Body of pancreas (tissue), 4 donors: ENCODE results near the gene CCR9. TPM values are rescaled to one million over a fixed set of nuclear protein-coding genes. Genes with fewer than 3 reads are reported as not detected.

Source experiments
- ATAC-seq: fragments of 150-250 bp; one replicate; pipeline ENCODE4 v1.9.1; 2016
- DNase-seq, 4 donors: peaks; one replicate each; pipeline ENCODE4 v3.0.0-alpha.2; 2019
- H3K27ac ChIP-seq, 4 donors: fragments of 200-600 bp; sonication (generic); 1 replicate in 3 of 4; 2 replicates in 1 of 4; pipeline versions ENCODE4 v1.5.1 to v1.6.1; 2016 to 2019; ENCODE audit warnings: mild to moderate bottlenecking in 1 of 4, mixed read lengths in 1 of 4, moderate library complexity in 1 of 4
- H3K27me3 ChIP-seq, 2 donors: fragments of 200-600 bp; sonication (generic); one replicate each; pipeline ENCODE4 v1.6.0; 2016; ENCODE audit warnings: mild to moderate bottlenecking in 1 of 2
- H3K36me3 ChIP-seq, 2 donors: fragments of 200-600 bp; sonication (generic); replicated peaks in 1 of 2; 2 replicates each; pipeline ENCODE4 v1.5.1; 2016; ENCODE audit warnings: low read depth in 2 of 2; ENCODE audit not compliant: insufficient read depth in 1 of 2
- H3K4me1 ChIP-seq: fragments of 200-600 bp; sonication (generic); one replicate; pipeline ENCODE4 v1.6.0; 2016
- H3K4me3 ChIP-seq, 2 donors: fragments of 200-600 bp; sonication (generic); 1 replicate in 1 of 2; 2 replicates in 1 of 2; pipeline ENCODE4 v1.5.1; 2016 to 2019
- H3K9me3 ChIP-seq, 3 donors: fragments of 200-600 bp; sonication (generic); 1 replicate in 2 of 3; 2 replicates in 1 of 3; pipeline ENCODE4 v1.5.1; 2016
- POLR2A ChIP-seq, 3 donors: fragments of 450-650 bp; IDR thresholded peaks; one replicate each; pipeline ENCODE4 v1.6.1; 2016; ENCODE audit warnings: antibody characterized with exemption in 3 of 3, mild to moderate bottlenecking in 2 of 3
- WGBS, 2 donors: methylation state at CpG; one replicate each; pipeline ENCODE4 v1.1.5; 2017; 5-methylcytosine and 5-hydroxymethylcytosine counted together
- intact Hi-C: fragments of 100-400 bp; cut with DNase I; formaldehyde crosslinking; loops from one replicate; pipeline ENCODE4 v1.15.1; 2023
- total RNA-seq, 2 donors: library from RNA; depleted of rRNA; stranded (reverse); fragments of >200 nt; gene quantifications; one replicate each; pipeline ENCODE4 v1.1.0, GENCODE V29; 2016
- TF ChIP-seq, protein P1 (sequence below), 7 experiments: fragments of 450-650 bp in 4 of 7; fragments of 200-600 bp in 3 of 7; sonication (generic) in 3 of 7; IDR thresholded peaks; one replicate each; pipeline ENCODE4 v1.5.1; 2016 to 2019; ENCODE audit warnings: antibody characterized with exemption in 7 of 7

Gene CCR9
- total RNA-seq, 2 donors from 2014 or later, result not detected

DNA sequence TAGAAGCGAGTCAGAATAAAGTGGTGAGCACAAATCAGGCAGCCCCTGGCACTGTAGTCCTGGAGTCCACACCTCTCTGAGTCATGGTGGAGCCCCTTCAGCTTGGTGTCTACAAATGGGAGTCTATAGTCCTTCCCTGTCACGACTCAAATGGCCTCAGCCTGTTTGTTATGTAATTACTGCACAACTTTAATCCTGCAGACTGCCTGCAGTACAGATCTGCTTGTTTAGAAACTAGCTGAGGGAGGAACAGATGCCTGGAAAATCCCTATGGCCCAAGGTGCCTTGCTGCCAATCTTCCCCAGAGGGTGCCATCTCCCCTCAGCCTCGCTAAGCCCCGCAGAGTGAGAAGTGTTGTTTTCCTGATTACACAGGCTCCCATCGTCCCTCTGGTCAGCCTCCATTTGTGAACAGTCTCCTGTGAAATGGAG is 53.0 kb downstream of the CCR9 start:
- Histone ChIP-seq H3K9me3 (no peaks in the 10 kb centered on the region), H3K27me3 (no peaks in the 10 kb centered on the region), H3K4me3 (no peak overlapping the region), H3K27ac (no peak overlapping the region), H3K4me1 (no peaks in the 10 kb centered on the region), H3K36me3 (peaks cover 0 to 4% of the 10 kb centered on the region in 2 donors)
- ATAC-seq (no peak), DNase-seq (no peak)
- intact Hi-C loops, result loop anchor here (5.0 to 10.0 kb wide), 2 partner anchors 138 to 185 kb away; no protein-coding TSS in a partner anchor
- 68% methylated on average over 5 of the region's 5 CpGs for WGBS, 2 donors
- TF ChIP-seq POLR2A (IDR thresholded peaks at IDR 0.05), result no peak
- TF ChIP-seq, protein P1, sequence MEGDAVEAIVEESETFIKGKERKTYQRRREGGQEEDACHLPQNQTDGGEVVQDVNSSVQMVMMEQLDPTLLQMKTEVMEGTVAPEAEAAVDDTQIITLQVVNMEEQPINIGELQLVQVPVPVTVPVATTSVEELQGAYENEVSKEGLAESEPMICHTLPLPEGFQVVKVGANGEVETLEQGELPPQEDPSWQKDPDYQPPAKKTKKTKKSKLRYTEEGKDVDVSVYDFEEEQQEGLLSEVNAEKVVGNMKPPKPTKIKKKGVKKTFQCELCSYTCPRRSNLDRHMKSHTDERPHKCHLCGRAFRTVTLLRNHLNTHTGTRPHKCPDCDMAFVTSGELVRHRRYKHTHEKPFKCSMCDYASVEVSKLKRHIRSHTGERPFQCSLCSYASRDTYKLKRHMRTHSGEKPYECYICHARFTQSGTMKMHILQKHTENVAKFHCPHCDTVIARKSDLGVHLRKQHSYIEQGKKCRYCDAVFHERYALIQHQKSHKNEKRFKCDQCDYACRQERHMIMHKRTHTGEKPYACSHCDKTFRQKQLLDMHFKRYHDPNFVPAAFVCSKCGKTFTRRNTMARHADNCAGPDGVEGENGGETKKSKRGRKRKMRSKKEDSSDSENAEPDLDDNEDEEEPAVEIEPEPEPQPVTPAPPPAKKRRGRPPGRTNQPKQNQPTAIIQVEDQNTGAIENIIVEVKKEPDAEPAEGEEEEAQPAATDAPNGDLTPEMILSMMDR (IDR thresholded peaks at IDR 0.05), result no peak

DNA sequence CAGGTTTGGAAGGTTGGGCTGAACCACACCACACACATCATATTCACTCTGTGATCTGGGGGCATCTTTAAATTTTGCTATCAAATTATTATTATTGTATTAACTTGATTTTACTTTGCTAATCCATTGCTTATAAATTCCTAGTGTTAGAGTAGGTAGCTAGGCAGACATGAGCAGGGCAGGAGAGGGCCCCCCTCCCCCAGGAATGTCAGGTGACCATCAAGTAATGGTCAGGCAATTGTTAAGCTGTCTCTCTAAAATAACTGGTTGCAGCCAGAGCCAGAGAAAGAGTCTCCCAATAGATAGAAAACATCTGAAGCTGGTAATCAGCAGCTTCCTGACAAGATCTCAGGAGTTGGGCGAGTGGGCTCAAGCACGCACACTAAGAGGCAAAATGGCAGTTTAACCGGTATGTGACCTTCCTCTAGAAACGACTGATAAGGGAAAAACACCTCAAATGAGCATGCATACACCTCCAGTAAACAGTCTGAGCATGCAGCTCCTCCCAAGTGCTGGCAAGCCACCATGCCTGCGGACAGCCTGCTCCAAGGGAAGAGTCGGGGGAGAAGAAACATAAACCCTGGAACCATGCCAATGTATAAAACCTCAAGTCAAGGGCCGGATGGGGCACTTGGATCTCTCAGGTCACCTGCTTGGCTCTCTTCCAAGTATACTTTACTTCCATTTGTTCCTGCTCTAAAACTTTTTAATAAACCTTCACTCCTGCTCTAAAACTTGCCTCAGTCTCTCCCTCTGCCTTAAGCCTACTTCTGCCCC is 53.8 kb downstream of the CCR9 start:
- ATAC-seq, result no peak
- Histone ChIP-seq H3K36me3 (peaks cover 0 to 4% of the 10 kb centered on the region in 2 donors), H3K4me3 (no peak overlapping the region), H3K4me1 (no peaks in the 10 kb centered on the region), H3K9me3 (no peaks in the 10 kb centered on the region), H3K27me3 (no peaks in the 10 kb centered on the region), H3K27ac (no peak overlapping the region)
- no peak for DNase-seq
- no peak for TF ChIP-seq POLR2A (IDR thresholded peaks at IDR 0.05)
- TF ChIP-seq, protein P1 (IDR thresholded peaks at IDR 0.05), result no peak
- WGBS, 2 donors, result 74 to 76% methylated on average over 7 of the region's 7 CpGs
- intact Hi-C loops, result no loop called here

DNA sequence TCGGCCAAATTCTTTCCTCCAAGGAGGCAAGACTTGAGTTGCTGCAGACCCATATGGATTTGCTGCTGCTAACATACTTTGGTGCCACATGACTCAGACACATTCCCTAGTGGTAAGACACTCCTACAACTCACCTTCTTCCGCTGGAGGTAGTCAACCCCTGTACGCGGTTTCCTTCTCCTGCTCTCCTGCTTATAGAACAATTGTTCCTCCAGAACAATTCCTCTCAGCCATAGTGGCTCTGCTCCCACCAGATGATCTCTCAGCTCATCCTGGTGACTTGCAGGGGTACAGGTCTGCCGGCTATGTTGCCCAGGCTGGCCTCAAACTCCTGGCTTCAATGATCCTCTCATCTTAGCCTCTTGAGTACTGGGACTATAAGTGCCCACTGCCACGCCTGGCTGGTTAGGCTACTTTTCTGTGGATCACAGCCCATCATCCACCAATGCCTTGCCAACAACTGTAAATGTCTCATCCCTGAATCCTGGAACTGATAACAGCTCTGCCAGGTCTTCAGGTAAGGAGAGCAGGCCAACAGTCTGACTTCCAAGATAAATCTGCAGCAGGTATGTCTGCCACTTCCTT is 54.5 kb downstream of the CCR9 start:
- intact Hi-C loops, result no loop called here
- H3K4me3 ChIP-seq, result no peak overlapping the region
- no peaks in the 10 kb centered on the region for H3K9me3 ChIP-seq
- no peak for DNase-seq
- no peaks in the 10 kb centered on the region for H3K4me1 ChIP-seq
- H3K27ac ChIP-seq, result no peak overlapping the region
- no peaks in the 10 kb centered on the region for H3K27me3 ChIP-seq
- no peak for TF ChIP-seq POLR2A (IDR thresholded peaks at IDR 0.05)
- H3K36me3 ChIP-seq, result peaks cover 0 to 4% of the 10 kb centered on the region in 2 donors
- ATAC-seq, result no peak
- WGBS, 2 donors, result 86 to 99% methylated on average over 6 of the region's 6 CpGs

DNA sequence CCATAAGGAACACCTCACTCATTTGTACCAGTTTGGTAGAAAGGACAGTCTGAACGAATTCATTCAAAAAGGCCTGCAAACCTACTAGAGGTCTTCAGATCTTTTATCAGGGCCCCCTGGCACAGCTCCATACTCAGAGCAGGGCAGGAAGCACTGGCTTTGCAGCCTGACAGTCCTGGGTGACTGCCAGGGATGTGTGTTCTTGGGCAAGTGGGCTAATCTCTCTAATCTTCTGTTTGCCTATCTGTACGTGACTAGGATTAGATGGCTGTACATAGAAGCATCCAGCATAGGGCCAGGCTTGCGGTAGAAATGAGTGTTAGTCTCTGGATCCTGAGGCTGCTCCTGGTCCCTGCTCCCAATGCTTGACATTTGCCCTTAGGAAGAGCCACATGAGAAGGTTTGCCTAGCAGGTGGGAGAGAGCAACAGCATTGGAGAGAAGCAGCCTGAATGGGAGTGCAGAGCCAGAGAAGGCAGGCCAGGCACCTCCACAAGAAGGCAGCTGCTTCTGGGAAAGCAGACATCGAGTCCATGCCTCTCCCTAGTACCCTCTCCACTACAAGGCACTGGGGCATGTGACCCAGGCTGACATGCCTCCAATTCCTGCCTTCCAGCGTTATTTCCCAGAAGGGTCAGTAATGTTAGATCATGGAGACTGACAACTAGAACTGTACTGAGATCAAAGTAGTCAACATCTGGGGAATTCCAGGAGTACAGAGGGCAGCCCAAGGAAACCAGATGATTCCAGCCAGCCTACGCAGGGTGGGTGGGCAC is 55.9 kb downstream of the CCR9 start:
- Histone ChIP-seq H3K4me1 (no peaks in the 10 kb centered on the region), H3K9me3 (no peaks in the 10 kb centered on the region), H3K36me3 (peaks cover 0 to 9% of the 10 kb centered on the region in 2 donors), H3K27ac (no peak overlapping the region), H3K4me3 (no peak overlapping the region), H3K27me3 (no peaks in the 10 kb centered on the region)
- WGBS, 2 donors, result 62 to 64% methylated on average over 5 to 6 of the region's 6 CpGs
- TF ChIP-seq POLR2A (IDR thresholded peaks at IDR 0.05), result no peak
- TF ChIP-seq, protein P1 (IDR thresholded peaks at IDR 0.05), result no peak
- ATAC-seq (no peak), DNase-seq (peak in 2 of 4 donors; percentile 30 to 32)
- intact Hi-C loops, result no loop called here
